HG02588 (cell line): ENCODE data around the gene SPTBN4.
A peak's percentile ranks its signal among the peaks of the same experiment; 100 is the strongest.
"Not testable (repeated sequence)": the region's sequence is repeated elsewhere in the genome, so short reads cannot be mapped to it uniquely, and the experiment has no call there.

ENCODE experiments used
- ATAC-seq: cut with Tn5 transposase; IDR thresholded peaks from one replicate; pipeline ENCODE4 v1.9.1; 2021; ENCODE audit warnings: mild to moderate bottlenecking, moderate library complexity; ENCODE audit not compliant: unreplicated experiment

The SPTBN4 gene

DNA sequence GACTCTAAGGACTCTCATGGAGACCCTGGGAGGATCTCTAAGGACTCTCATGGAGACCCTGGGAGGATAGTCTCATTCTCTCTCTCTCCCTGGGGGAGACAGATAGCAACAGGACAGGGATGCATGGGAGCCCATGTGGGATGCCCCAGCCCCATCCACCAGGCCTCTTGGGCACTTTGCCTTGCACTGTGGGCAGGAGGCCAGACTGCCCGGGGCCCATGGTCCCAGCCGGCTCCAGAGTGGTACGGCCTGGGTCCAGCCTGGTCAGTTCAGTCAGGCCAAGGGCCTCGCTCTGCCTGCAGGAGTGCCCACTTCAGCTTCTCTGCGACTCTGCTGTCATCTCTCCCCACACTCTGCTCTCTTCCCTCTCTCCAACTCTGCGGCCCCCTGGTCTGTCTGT is 61.3 kb downstream of the SPTBN4 start:
- no peak for ATAC-seq

- no peak for ATAC-seq
These were observed 61.8 kb downstream of the SPTBN4 start for GRCh38 chr19:40528533-40529092.

GRCh38 chr19:40529093-40529954 is 62.5 kb downstream of the SPTBN4 start:
- ATAC-seq, result peak; percentile 57

DNA sequence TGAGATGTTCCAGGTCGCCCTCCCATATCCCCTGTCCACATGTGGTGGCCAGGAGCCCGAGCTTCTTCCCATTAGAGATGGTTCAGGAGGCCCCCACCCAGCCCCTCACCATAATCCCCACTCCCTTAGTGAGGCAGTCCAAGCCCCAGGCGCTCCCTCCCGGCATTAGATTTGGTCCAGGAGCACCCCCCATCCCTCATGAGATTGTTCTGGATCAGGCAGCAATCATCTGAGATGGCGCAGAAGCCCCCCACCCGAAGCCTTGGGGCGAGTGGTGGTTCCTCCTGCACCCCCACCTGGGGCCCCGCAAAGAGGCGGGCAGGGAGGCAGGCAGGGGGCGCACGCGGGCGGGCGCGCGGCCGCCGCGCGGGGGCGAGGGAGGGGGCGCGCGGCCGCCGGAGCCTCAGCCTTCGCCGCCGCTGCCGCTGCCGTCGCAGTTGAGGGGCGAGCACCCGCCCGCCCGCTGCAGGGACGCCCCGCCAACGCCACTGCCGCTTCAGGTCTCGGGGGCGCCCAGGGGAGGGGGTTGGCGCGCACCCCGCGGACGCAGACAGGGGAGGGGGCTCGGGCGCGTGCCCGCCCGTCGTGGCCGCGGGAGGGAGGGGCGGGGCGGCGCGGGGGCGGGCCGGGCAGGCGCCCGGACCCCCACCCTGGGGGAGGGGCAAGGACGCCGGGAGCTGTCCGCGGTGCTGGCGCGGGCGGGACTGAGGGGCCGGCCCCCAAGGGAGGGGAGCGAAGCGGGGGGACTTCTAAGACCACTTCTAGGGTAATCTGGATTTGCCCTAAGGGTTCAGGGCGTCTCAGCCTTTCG is 63.5 kb downstream of the SPTBN4 start:
- no peak for ATAC-seq

GRCh38 chr19:40533508-40533907 is 66.7 kb downstream of the SPTBN4 start:
- no peak for ATAC-seq

DNA sequence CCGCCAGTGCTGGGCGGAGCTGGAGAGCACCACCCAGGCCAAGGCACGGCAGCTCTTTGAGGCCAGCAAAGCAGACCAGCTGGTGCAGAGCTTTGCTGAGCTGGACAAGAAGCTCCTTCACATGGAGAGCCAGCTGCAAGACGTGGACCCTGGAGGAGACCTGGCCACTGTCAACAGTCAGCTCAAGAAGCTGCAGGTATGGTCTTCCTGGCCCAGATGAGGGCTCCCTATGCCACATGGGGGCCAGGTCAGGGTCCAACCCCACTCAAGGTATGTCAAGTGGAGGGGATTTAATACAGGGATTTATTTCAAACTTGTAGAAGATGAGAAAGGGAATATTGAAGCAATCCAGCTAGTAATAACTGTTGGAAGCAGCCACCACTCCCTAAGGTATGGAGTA is 67.3 kb downstream of the SPTBN4 start:
- no peak for ATAC-seq

DNA sequence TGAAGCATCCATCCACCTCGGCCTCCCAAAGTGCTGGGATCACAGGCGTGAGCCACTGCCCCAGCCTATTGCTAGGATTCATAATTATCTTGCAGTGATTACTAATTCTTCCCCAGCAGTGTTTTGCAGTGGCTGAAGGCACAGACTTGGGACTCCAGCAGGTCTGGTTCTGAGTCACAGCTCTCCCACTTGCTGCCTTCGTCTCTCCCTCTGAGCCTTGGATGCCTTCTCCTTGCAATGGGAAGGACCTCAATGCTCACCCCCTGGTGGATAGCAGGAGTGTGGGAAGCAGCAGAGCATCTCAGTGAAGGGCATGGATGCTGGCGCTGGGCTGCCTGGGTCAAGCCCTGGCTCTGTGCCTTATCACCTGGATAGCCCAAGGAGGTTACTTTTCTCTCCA is 72.3 kb downstream of the SPTBN4 start:
- no peak for ATAC-seq

DNA sequence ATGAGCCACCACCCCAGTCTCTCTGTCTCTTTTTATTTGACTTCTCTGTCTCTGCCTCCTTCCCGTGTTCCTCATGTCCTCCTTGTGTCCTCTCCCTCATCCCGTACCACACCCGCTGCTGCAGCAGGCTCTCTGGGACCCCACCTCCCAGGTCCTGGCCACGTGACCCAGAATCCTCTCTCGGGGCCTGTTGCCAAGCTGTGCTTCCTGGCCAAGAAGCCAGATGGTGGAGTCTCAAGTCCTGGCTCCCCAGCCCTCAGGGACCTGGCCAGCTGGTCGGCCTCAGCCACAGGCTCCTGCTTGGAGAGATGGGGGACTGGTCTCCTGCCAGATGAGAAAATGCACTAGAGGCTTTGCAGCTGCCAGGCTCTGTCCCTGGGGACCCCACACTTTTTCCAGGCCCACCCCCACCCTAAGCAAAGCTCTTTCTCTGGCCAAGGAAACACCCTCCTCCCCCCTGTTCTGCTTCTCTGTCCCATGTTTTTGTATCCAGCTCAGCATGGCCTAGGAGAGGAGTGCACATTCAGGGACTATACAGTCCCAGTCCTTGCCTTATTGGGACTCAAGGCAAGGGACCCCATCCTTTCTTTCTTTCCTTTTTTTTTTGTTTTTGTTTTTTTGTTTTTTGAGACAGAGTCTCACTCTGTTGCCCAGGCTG is 75.5 kb downstream of the SPTBN4 start:
- ATAC-seq, result no peak

DNA sequence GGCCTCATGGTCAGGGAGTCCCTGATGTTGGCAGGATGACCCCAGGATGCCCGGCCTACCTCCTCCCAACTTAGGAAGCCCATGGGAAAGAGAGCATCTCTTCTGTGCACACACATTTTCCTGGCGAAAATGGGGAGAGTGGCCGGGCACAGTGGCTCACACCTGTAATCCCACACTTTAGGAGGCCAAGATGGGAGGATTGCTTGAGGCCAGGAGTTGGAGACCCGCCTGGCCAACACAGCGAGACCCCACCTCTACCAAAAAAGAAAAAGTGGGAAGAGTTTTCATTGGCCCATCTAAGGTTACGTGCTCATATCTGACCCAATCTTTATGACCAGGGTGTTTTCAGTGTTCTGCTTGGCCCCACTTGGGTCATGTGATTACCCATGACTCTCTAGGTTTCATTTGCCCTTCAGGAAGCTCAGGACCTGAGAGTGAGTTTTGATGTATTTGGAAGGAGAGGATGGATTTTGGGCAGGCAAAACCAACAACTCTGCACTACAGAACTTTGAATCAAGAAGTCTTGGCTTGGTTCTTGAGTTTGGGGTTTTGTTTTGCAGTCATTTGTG is 76.3 kb downstream of the SPTBN4 start:
- no peak for ATAC-seq

GRCh38 chr19:40546153-40546841 is 79.5 kb downstream of the SPTBN4 start:
- ATAC-seq, result not testable (repeated sequence)

DNA sequence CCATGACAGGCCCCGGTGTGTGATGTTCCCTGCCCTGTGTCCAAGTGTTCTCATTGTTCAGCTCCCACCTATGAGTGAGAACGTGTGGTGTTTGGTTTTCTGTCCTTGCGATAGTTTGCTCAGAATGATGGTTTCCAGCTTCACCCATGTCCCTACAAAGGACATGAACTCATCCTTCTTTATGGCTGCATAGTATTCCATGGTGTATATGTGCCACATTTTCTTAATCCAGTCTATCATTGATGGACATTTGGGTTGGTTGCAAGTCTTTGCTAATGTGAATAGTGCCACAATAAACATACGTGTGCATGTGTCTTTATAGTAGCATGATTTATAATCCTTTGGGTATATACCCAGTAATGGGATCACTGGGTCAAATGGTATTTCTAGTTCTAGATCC is 80.4 kb downstream of the SPTBN4 start:
- ATAC-seq, result not testable (repeated sequence)

DNA sequence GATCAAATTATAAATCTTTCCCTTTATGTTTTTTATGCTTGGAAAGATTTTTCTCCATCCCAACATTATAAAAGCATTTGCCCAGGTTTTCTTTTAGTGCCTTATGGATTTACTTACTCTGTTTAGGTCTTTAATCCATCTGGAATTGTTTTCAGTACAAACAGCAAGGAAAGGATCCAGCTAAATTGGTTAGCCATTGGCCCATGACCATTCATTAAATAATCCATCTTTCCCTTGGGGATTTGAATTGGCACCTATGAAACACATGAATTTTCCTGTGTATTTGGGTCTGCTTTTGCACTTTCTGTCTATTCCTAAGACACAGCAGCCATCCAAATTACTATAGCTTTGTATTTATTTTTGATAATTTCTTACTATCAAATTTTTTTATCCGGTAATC is 81.0 kb downstream of the SPTBN4 start:
- no peak for ATAC-seq

- no peak for ATAC-seq
These were observed 82.4 kb downstream of the SPTBN4 start for GRCh38 chr19:40549007-40549708.

DNA sequence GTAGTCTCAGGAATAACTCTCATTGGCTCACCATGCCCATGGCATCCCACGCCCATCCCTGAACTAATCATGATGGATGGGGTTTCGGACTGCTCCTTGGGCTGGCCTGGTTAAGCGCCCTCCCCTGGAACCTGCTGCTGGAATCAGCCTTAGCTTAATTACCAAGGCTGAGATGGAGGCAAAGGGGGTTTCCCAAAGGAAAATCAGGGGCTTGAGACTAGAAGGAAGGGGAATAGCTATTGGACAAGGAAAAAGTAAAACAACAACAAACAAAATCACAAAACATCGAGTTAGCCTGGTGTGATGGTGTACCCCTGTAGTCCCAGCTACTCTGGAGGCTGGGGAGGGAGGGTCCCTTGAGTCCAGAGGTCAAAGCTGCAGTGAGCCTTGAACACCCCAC is 84.2 kb downstream of the SPTBN4 start:
- no peak for ATAC-seq

DNA sequence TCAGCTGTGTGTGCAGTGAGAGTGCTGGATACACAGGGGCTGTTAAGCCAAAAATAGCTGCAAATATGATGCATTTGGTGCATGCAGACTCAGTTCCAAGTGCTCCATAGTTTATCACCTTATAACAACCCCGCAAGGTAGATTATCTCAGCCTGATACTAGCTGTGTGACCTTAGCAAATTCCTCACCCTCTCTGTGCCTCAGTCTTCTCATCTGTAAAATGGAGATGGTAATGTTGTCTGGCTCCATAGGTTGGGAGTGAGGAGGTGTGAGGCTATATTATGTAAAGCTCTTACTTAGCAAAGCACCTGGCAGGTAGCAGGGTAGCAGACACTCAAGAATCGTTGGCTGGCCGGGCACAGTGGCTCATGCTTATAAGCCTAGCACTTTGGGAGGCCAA is 86.0 kb downstream of the SPTBN4 start:
- no peak for ATAC-seq

- ATAC-seq, result no peak
These were observed 87.4 kb downstream of the SPTBN4 start for GRCh38 chr19:40553885-40554857.

DNA sequence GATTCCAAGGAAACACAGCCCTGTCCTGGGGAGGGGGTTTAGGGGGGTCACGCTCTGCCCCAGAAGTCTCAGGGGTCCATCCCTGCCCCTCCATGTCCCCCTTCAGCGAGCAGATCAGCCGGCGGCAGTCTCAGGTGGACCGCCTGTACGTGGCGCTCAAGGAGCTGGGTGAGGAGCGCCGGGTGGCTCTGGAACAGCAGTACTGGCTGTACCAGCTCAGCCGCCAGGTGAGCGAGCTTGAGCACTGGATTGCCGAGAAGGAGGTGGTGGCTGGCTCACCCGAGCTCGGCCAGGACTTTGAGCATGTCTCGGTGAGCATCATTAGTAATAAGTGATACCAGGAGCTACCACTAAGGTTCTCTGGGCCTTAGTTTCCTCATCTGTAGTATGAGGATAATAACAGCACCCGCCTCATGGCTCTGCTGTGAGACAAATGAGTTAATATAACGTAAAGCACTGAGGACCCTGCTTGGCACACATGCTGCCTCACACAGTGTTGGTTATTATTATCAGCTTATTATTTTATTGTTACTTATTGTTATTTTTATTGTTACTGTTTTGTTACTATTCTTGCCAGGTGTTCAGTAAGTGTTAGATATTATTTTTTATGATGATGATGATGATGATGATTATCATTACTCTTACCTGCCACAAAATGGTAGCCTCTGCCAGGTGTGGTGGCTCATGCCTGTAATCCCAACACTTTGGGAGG is 89.3 kb downstream of the SPTBN4 start:
- ATAC-seq, result no peak

DNA sequence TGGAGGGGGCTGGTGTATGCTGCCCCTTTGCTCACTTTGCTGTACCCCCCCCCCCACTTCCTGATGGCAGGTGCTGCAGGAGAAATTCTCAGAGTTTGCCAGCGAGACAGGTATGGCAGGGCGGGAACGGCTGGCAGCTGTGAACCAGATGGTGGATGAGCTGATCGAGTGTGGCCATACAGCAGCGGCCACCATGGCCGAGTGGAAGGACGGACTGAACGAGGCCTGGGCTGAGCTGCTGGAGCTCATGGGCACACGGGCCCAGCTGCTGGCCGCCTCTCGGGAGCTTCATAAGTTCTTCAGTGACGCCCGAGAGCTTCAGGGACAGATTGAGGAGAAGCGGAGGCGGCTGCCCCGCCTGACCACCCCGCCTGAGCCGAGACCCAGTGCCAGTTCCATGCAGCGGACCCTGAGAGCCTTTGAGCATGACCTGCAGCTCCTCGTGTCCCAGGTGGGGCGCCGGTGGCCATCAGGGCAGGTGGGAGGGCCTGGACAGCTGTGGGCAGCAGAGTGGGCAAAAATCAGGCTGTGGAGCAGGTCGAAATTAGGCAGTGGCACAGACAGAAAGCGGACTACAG is 90.2 kb downstream of the SPTBN4 start:
- no peak for ATAC-seq
